Vagina (tissue), 2 donors: ENCODE measurements around the gene RIPOR3. TPM values are rescaled to one million over a fixed set of nuclear protein-coding genes. Genes with fewer than 3 reads are reported as not detected.
"Not testable (repeated sequence)": the region's sequence is repeated elsewhere in the genome, so short reads cannot be mapped to it uniquely, and the experiment has no call there.

Experiments
- DNase-seq, 2 donors: peaks; one replicate each; pipeline ENCODE4 v3.0.0-alpha.2; 2017; ENCODE audit errors: extremely low spot score in 2 of 2
- H3K27ac ChIP-seq: fragments of 200-600 bp; sonication (generic); one replicate; pipeline ENCODE4 v1.5.1; 2019
- H3K27me3 ChIP-seq: fragments of 200-600 bp; sonication (generic); one replicate; pipeline ENCODE4 v1.5.1; 2019
- H3K36me3 ChIP-seq, 2 donors: fragments of 200-600 bp; sonication (generic); one replicate each; pipeline ENCODE4 v1.5.1; 2017 to 2019
- H3K4me1 ChIP-seq: fragments of 200-600 bp; sonication (generic); one replicate; pipeline ENCODE4 v1.5.1; 2019
- H3K4me3 ChIP-seq, 2 donors: fragments of 200-600 bp; sonication (generic); 1 replicate in 1 of 2; 2 replicates in 1 of 2; pipeline ENCODE4 v1.5.1; 2016 to 2019
- H3K9me3 ChIP-seq: fragments of 200-600 bp; sonication (generic); one replicate; pipeline ENCODE4 v1.5.1; 2019
- POLR2A ChIP-seq, 2 donors: fragments of 450-650 bp; IDR thresholded peaks; one replicate each; pipeline ENCODE4 v1.6.1; 2017; ENCODE audit warnings: antibody characterized with exemption in 2 of 2, mild to moderate bottlenecking in 2 of 2, moderate library complexity in 2 of 2
- POLR2AphosphoS5 ChIP-seq, 2 donors: sonication (generic); formaldehyde crosslinking; IDR thresholded peaks; one replicate each; pipeline ENCODE4 v1.9.0; 2017; ENCODE audit warnings: antibody characterized with exemption in 2 of 2, mild to moderate bottlenecking in 2 of 2, low read depth in 1 of 2; ENCODE audit not compliant: insufficient read depth in 1 of 2
- intact Hi-C: fragments of 100-400 bp; cut with DNase I; formaldehyde crosslinking; loops from one replicate; pipeline ENCODE4 v1.15.1; 2023
- total RNA-seq: library from RNA; depleted of rRNA; stranded (reverse); fragments of >200 nt; gene quantifications from one replicate; pipeline ENCODE4 v1.2.3, GENCODE V29; 2016
- TF ChIP-seq, protein P1 (sequence below), 3 experiments: fragments of 450-650 bp in 2 of 3; fragments of 200-600 bp in 1 of 3; sonication (generic) in 1 of 3; IDR thresholded peaks; one replicate each; pipeline ENCODE4 v1.5.1; 2017 to 2019; ENCODE audit warnings: antibody characterized with exemption in 3 of 3, mild to moderate bottlenecking in 2 of 3, moderate library complexity in 2 of 3

The RIPOR3 gene
- total RNA-seq, 1 donor from 2014 or later = 38.1 TPM

DNA sequence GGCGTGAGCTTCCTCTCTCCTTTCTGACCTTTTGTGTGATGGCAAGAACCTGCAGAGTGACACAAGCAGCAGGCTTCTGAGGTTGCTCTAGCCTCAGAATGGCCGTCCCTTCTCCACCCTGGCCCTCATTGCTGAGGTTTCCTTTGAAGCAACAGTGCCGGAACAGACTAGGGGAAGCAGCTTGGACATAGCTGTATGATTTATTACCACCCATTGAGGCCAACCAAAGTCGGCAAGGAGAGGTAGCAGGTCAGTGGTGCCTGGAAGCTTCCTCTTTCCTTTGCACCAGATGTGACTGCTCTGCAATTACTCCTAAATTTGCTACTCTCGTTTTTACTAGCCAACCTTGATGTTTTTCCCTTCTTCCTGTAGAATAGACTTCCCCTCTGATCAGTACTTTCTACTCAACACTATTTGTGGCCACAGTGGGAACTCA is 149.7 kb downstream of the RIPOR3 start:
- intact Hi-C loops = no loop called here
- H3K9me3 ChIP-seq = no peaks in the 10 kb centered on the region
- no peak for DNase-seq
- no peaks in the 10 kb centered on the region for H3K27me3 ChIP-seq
- TF ChIP-seq, protein P1, sequence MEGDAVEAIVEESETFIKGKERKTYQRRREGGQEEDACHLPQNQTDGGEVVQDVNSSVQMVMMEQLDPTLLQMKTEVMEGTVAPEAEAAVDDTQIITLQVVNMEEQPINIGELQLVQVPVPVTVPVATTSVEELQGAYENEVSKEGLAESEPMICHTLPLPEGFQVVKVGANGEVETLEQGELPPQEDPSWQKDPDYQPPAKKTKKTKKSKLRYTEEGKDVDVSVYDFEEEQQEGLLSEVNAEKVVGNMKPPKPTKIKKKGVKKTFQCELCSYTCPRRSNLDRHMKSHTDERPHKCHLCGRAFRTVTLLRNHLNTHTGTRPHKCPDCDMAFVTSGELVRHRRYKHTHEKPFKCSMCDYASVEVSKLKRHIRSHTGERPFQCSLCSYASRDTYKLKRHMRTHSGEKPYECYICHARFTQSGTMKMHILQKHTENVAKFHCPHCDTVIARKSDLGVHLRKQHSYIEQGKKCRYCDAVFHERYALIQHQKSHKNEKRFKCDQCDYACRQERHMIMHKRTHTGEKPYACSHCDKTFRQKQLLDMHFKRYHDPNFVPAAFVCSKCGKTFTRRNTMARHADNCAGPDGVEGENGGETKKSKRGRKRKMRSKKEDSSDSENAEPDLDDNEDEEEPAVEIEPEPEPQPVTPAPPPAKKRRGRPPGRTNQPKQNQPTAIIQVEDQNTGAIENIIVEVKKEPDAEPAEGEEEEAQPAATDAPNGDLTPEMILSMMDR (IDR thresholded peaks at IDR 0.05) = no peak
- TF ChIP-seq POLR2AphosphoS5 (IDR thresholded peaks at IDR 0.05; ENCODE audit: insufficient read depth in 1 of 2, low read depth in 1 of 2) (no peak), POLR2A (IDR thresholded peaks at IDR 0.05) (no peak)
- H3K27ac ChIP-seq = no peak overlapping the region
- no peaks in the 10 kb centered on the region for H3K36me3 ChIP-seq
- H3K4me1 ChIP-seq = peaks cover 79% of the 10 kb centered on the region
- H3K4me3 ChIP-seq = no peak overlapping the region

DNA sequence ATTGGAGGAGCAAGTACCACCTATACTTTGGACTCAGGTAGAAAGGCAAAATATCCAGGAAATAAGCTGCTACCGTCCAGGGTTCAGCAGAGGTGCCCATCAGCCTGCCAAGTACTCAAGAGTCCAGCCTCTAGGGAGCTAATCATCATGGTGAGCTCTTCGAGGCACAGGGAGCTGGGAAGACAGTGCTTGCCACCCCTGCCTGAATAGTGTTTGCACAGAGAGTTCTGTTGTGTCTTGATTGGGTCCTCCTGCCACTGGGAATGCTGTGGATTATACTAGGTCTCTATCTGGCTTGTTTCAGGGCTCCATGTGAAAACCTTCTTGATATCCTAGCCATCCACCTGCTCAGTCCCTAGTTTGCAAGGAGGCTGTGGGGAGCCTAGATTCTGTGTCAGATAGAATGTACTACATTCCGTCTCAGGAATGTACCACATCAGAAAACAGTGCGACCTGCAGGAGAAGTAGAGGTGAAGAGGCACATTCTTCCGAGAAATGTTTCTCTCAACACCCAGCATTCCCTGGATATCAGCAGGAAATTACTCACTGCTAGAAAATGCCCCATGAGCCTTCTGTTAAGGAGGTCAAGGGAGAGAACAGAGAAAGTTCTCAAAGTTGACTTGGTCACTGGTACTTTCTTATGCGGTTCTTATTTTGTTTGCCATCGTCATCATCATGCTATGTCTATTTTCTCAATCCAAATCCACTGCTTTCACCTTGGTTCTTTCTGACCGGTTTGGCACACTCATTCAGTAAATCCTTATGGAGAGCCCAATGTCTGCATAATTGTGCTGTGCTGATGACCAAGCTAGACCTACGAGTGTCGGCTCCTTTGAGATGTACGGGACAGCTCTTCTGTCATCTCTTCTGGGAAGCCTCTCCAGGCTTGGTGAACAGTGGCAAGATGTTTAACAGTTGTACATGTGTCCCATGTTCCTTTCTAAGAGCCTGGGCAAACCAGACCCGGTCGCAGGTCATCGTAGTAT is 150.4 kb downstream of the RIPOR3 start:
- Histone ChIP-seq H3K36me3 (no peaks in the 10 kb centered on the region), H3K4me1 (peaks cover 72% of the 10 kb centered on the region), H3K4me3 (no peak overlapping the region), H3K27ac (no peak overlapping the region), H3K27me3 (no peaks in the 10 kb centered on the region), H3K9me3 (no peaks in the 10 kb centered on the region)
- TF ChIP-seq POLR2AphosphoS5 (IDR thresholded peaks at IDR 0.05; ENCODE audit: insufficient read depth in 1 of 2, low read depth in 1 of 2) = no peak
- TF ChIP-seq POLR2A (IDR thresholded peaks at IDR 0.05) = no peak
- TF ChIP-seq, protein P1 (IDR thresholded peaks at IDR 0.05) = no peak
- intact Hi-C loops = no loop called here
- DNase-seq = no peak

DNA sequence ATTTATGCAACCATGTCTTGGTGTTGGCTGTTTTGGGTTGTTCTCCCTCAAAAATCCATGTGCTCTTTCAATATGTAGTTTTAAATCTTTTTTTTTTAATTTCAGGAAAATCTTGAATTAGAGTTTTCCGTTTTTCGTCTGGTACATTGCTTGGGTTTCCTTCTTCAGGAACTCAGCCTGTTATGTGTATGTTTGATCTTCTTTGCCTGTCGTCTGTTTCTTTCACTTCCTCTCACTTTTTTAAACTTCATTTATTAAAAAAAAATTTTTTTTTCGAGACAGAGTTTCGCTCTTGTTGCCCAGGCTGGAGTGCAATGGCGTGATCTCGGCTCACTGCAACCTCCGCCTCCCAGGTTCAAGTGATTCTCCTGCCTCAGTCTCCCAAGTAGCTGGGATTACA is 151.5 kb downstream of the RIPOR3 start:
- H3K27ac ChIP-seq, intact Hi-C loops, DNase-seq, H3K36me3 ChIP-seq, H3K9me3 ChIP-seq, H3K27me3 ChIP-seq, H3K4me3 ChIP-seq: not testable (repeated sequence)
- peaks cover 63% of the 10 kb centered on the region for H3K4me1 ChIP-seq

DNA sequence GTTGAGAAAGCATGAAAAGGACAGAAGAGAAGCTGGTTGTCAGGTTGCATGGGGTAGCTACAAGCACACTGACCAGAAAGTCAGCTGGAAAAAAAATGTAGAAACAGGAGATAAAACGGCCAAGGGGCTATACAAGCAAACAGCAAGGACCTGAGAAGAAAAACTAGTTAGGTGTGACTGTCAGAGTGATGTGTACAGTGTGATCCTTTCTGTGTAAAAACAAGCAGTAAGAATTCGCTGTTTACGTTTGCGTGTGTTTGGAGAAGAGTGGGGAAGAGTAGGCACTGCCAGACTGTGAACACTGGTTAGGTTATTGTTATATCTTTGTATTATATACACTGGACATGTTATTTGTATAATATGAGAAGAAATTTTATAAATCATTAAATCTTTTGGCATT is 153.1 kb downstream of the RIPOR3 start:
- DNase-seq = no peak
- H3K9me3 ChIP-seq = no peaks in the 10 kb centered on the region
- peak in 1 of 2 donors; percentile 14 for TF ChIP-seq POLR2AphosphoS5 (IDR thresholded peaks at IDR 0.05; ENCODE audit: insufficient read depth in 1 of 2, low read depth in 1 of 2)
- TF ChIP-seq, protein P1 (IDR thresholded peaks at IDR 0.05) = no peak
- no peak for TF ChIP-seq POLR2A (IDR thresholded peaks at IDR 0.05)
- no peaks in the 10 kb centered on the region for H3K36me3 ChIP-seq
- no peak overlapping the region for H3K4me3 ChIP-seq
- H3K27me3 ChIP-seq = no peaks in the 10 kb centered on the region
- H3K27ac ChIP-seq = no peak overlapping the region
- peaks cover 50% of the 10 kb centered on the region for H3K4me1 ChIP-seq
- intact Hi-C loops = no loop called here

DNA sequence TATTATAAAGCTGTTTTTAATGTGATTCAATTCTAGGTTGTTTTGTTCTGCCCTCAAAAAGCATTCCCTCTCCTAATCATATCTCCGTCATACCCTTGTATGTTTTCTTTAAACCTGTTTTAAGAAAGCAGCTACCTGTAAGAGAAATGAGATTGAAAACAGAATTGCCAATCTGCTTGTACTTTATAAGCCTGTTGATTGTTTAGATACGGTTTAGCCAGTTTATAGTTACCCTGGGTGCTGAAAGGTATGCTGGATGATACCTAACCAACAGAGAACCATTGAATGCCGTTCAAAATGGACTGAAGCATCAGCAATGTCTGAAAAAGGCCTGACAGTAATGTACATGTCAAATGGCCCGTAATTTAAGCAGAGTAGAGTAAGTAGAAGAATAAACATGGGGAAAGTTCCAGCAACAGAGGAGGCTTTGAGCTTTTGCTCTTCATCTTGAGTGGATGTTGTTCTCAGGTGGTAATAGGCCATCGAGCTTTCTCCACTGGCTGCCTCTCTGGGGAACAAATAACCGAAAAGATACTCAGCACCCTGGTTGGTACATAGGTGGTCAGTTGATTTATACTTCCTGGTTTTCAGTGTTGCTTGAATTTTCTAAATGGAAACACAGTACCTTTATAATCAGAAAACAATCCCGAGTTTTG is 153.7 kb downstream of the RIPOR3 start:
- peaks cover 48% of the 10 kb centered on the region for H3K4me1 ChIP-seq
- intact Hi-C loops = no loop called here
- no peak overlapping the region for H3K4me3 ChIP-seq
- H3K27me3 ChIP-seq = no peaks in the 10 kb centered on the region
- H3K9me3 ChIP-seq = no peaks in the 10 kb centered on the region
- no peak for DNase-seq
- H3K36me3 ChIP-seq = no peaks in the 10 kb centered on the region
- TF ChIP-seq, protein P1 (IDR thresholded peaks at IDR 0.05) = no peak
- TF ChIP-seq POLR2AphosphoS5 (IDR thresholded peaks at IDR 0.05; ENCODE audit: insufficient read depth in 1 of 2, low read depth in 1 of 2) = no peak
- TF ChIP-seq POLR2A (IDR thresholded peaks at IDR 0.05) = no peak
- H3K27ac ChIP-seq = no peak overlapping the region
